GM12892 (cell line): ENCODE data around the gene IFITM5.

Experiments used
- POLR2A ChIP-seq: IDR thresholded peaks from 2 replicates; pipeline ENCODE4 v1.6.1; 2011; ENCODE audit warnings: low read depth, low read length, control low read depth
- POLR2AphosphoS5 ChIP-seq: IDR thresholded peaks from 2 replicates; pipeline ENCODE4 v1.6.1; 2011; ENCODE audit warnings: low read depth, low read length, control low read depth
- TAF1 ChIP-seq: IDR thresholded peaks from 2 replicates; pipeline ENCODE4 v1.6.1; 2011; ENCODE audit warnings: low read depth, mild to moderate bottlenecking, control low read depth, low read length, borderline replicate concordance

DNA sequence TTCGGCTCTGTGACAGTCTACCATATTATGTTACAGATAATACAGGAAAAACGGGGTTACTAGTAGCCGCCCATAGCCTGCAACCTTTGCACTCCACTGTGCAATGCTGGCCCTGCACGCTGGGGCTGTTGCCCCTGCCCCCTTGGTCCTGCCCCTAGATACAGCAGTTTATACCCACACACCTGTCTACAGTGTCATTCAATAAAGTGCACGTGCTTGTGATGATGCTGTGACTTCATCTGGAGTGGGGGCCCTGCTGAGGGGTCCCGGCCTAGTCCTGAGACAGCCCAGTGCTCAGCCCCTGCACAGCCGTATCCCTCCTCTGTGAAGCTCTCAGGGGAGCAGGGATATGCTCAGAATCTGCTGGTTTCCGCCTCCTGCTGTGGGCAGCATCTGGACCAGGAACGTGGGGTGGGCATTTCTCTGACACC lies 15.7 kb upstream of the IFITM5 start:
- TF ChIP-seq POLR2A (no peak), POLR2AphosphoS5 (no peak), TAF1 (no peak)
